GM12878 (cell line): ENCODE data around the gene ZNF687. TPM values are rescaled to one million over a fixed set of nuclear protein-coding genes. Genes with fewer than 3 reads are reported as not detected.
A peak's percentile ranks its signal among the peaks of the same experiment; 100 is the strongest.

Source experiments
- ASH2L ChIP-seq: fragments of 300-600, 200-600 bp; sonication (generic); IDR thresholded peaks from 2 replicates; pipeline ENCODE4 v1.6.1; 2017; ENCODE audit warnings: low read depth, mild to moderate bottlenecking, borderline replicate concordance
- BACH1 ChIP-seq: fragments of 450-650 bp; IDR thresholded peaks from 2 replicates; pipeline ENCODE4 v1.6.1; 2017; ENCODE audit warnings: mild to moderate bottlenecking, borderline replicate concordance
- BMI1 ChIP-seq: fragments of 450-650 bp; IDR thresholded peaks from 2 replicates; pipeline ENCODE4 v1.6.1; 2016; ENCODE audit warnings: mild to moderate bottlenecking, moderate library complexity, borderline replicate concordance
- CHD1 ChIP-seq: IDR thresholded peaks from 2 replicates; pipeline ENCODE4 v1.6.1; 2012; ENCODE audit warnings: low read depth, low read length, improper control_type of control experiment
- FOXM1 ChIP-seq: IDR thresholded peaks from 2 replicates; pipeline ENCODE4 v1.6.1; 2012; ENCODE audit warnings: low read depth, mild to moderate bottlenecking, inconsistent platforms, low read length, moderate library complexity
- IKZF1 ChIP-seq: fragments of 450-650 bp; conservative IDR thresholded peaks from 2 replicates; pipeline ENCODE4 v1.6.1; 2017; ENCODE audit warnings: antibody characterized with exemption, mild to moderate bottlenecking
- IKZF2 ChIP-seq, 2 experiments: fragments of 450-650 bp; IDR thresholded peaks; 2 replicates each; pipeline ENCODE4 v1.6.1; 2017; ENCODE audit warnings: mild to moderate bottlenecking in 2 of 2, moderate library complexity in 2 of 2
- MTA2 ChIP-seq: fragments of 450-650 bp; IDR thresholded peaks from 2 replicates; pipeline ENCODE4 v1.6.1; 2016; ENCODE audit warnings: low read depth, mild to moderate bottlenecking, moderate library complexity
- NRF1 ChIP-seq: conservative IDR thresholded peaks from 2 replicates; pipeline ENCODE4 v1.6.1; 2011; ENCODE audit warnings: mild to moderate bottlenecking, low read depth, low read length, improper control_type of control experiment
- SIX5 ChIP-seq: IDR thresholded peaks from 2 replicates; pipeline ENCODE4 v1.6.1; 2011; ENCODE audit warnings: mild to moderate bottlenecking, low read depth, low read length, moderate library complexity; ENCODE audit not compliant: severe bottlenecking
- SREBF1 ChIP-seq: IDR thresholded peaks from 2 replicates; pipeline ENCODE4 v1.6.1; 2012; ENCODE audit warnings: mild to moderate bottlenecking, low read length
- STAT1 ChIP-seq: fragments of 450-650 bp; conservative IDR thresholded peaks from 2 replicates; pipeline ENCODE4 v1.6.1; 2014; ENCODE audit warnings: antibody characterized with exemption, mild to moderate bottlenecking
- TCF3 ChIP-seq: IDR thresholded peaks from 2 replicates; pipeline ENCODE4 v1.6.1; 2012; ENCODE audit warnings: low read depth, mild to moderate bottlenecking, low read length, borderline replicate concordance; ENCODE audit not compliant: insufficient read depth
- TCF7 ChIP-seq: IDR thresholded peaks from 2 replicates; pipeline ENCODE4 v1.6.1; 2014; ENCODE audit warnings: antibody characterized with exemption, borderline replicate concordance
- ZBED1 ChIP-seq: IDR thresholded peaks from 2 replicates; pipeline ENCODE4 v1.6.1; 2016; ENCODE audit warnings: borderline replicate concordance
- ZNF274 ChIP-seq: IDR thresholded peaks from one replicate; pipeline ENCODE4 v1.8.0; 2011; ENCODE audit not compliant: insufficient read length, insufficient read depth
- ZNF384 ChIP-seq: IDR thresholded peaks from 2 replicates; pipeline ENCODE4 v1.6.1; 2012; ENCODE audit warnings: low read depth, mild to moderate bottlenecking, low read length, improper control_type of control experiment, borderline replicate concordance
- polyA plus RNA-seq, 11 experiments: library from polyadenylated mRNA; depleted of rRNA in 4 of 11; unstranded in 6 of 11; stranded (reverse) in 5 of 11; fragments of >200 nt; fragmentation: Nextera tagmentation in 4 of 11; fragmentation: Illumina TruSeq in 1 of 11; extraction: Ambion mirVana in 4 of 11; extraction: Trizol in 1 of 11; gene quantifications; 1 replicate in 1 of 11; 2 replicates in 10 of 11; pipeline versions ENCODE4 v1.2.1 to v1.2.3, GENCODE V29; 2011 to 2016; ENCODE audit warnings: inconsistent platforms in 2 of 11, missing spikeins in 2 of 11, low read depth in 1 of 11
- total RNA-seq, 4 experiments: library from RNA; depleted of rRNA in 3 of 4; stranded (reverse); fragments of >200 nt in 3 of 4; fragmentation: Illumina TruSeq in 1 of 4; extraction: Trizol in 1 of 4; gene quantifications; 2 replicates each; pipeline versions ENCODE4 v1.2.1 to v1.2.3, GENCODE V29; 2013 to 2021
- TF ChIP-seq, protein P1 (sequence below): fragments of 150-350 bp; IDR thresholded peaks from 2 replicates; pipeline ENCODE4 v1.6.1; 2014; ENCODE audit warnings: mild to moderate bottlenecking, low read depth, low read length
- TF ChIP-seq, protein P2 (sequence below): IDR thresholded peaks from 2 replicates; pipeline ENCODE4 v1.6.1; 2011; ENCODE audit warnings: low read depth, low read length, improper control_type of control experiment, borderline replicate concordance
- TF ChIP-seq, protein P3 (sequence below): fragments of 450-650 bp; IDR thresholded peaks from 2 replicates; pipeline ENCODE4 v1.6.1; 2017; ENCODE audit warnings: mild to moderate bottlenecking, moderate library complexity
- TF ChIP-seq, protein P4 (sequence below): IDR thresholded peaks from 2 replicates; pipeline ENCODE4 v1.6.1; 2011; ENCODE audit warnings: mild to moderate bottlenecking, low read depth, low read length, moderate library complexity; ENCODE audit not compliant: insufficient replicate concordance

Gene ZNF687
- total and polyA plus RNA-seq, 10 of the 15 experiments (the other 5 are each of a cell fraction or from before 2014, with no cell fraction given): 0.08 to 30.9 (median 9.9) TPM

DNA sequence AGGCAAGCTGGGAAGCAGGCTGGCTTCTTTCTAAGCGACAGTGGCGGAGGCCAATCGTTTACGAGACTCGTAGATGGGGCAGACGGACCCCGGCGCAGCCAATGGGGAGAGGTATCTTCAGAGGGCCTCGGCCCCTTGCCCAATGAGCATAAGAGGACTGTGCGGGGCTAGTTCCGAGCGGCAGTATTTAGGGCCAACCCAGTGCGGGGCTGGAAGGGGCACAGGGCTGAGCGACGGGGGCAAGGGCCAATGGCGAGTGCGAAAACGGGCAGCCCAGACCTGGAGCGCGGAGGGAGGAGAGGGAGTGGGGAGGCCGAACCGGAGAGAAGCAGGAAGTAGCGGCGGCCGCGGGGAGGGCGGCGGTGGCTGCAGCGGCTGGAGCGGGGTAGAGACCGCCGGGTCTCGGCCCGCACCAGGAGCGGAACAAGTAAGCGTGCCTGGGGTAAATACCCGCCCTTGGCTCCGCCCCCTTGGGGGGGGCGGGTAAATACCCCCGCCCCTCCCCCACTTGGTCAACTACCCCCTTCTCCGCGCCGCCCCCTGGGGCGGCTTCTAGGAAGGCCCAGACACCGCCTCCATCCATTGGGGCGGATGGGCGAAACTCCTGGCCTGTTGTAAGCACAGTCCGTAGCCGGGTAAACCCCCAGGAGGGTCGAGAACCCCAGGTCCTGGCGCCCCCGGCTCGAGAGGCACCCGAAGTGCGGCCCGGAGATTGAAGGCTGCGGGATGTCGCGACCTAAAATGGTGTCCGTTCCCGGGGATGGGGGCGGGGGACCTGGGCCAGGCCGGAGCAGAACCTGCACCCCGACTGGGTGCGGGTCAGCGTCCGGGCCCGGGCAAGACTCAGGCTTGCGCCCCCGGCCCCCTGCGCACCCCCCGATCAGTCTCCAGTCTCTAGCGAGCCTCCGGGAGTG lies at the start of gene ZNF687 (continued):
- TF ChIP-seq SIX5 (peak; percentile 21), NRF1 (peak; percentile 35; the same call in 1 of the 2 replicates), ZBED1 (no peak; the same call in 1 of the 2 replicates), ZNF384 (no peak), ASH2L (no peak; the same call in 1 of the 2 replicates), BMI1 (no peak), TCF3 (peak; percentile 99), STAT1 (no peak; the same call in 1 of the 2 replicates), SREBF1 (peak; percentile 7; the same call in 1 of the 2 replicates), IKZF2 (IDR thresholded peaks at IDR 0.05) (peak; percentile 8 to 34; a peak in 3 of 4 replicates), FOXM1 (no peak), CHD1 (no peak), MTA2 (peak; percentile 25; the same call in 1 of the 2 replicates), IKZF1 (0 out of 2 replicates have a peak, but pooled peaks have one; percentile 5), TCF7 (no peak), BACH1 (peak; percentile 19; the same call in 1 of the 2 replicates), ZNF274 (no peak)
- TF ChIP-seq, protein P1, sequence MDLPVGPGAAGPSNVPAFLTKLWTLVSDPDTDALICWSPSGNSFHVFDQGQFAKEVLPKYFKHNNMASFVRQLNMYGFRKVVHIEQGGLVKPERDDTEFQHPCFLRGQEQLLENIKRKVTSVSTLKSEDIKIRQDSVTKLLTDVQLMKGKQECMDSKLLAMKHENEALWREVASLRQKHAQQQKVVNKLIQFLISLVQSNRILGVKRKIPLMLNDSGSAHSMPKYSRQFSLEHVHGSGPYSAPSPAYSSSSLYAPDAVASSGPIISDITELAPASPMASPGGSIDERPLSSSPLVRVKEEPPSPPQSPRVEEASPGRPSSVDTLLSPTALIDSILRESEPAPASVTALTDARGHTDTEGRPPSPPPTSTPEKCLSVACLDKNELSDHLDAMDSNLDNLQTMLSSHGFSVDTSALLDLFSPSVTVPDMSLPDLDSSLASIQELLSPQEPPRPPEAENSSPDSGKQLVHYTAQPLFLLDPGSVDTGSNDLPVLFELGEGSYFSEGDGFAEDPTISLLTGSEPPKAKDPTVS: peak; percentile 37; the same call in 1 of the 2 replicates
- TF ChIP-seq, protein P2, sequence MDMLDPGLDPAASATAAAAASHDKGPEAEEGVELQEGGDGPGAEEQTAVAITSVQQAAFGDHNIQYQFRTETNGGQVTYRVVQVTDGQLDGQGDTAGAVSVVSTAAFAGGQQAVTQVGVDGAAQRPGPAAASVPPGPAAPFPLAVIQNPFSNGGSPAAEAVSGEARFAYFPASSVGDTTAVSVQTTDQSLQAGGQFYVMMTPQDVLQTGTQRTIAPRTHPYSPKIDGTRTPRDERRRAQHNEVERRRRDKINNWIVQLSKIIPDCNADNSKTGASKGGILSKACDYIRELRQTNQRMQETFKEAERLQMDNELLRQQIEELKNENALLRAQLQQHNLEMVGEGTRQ: no peak
- TF ChIP-seq, protein P3, sequence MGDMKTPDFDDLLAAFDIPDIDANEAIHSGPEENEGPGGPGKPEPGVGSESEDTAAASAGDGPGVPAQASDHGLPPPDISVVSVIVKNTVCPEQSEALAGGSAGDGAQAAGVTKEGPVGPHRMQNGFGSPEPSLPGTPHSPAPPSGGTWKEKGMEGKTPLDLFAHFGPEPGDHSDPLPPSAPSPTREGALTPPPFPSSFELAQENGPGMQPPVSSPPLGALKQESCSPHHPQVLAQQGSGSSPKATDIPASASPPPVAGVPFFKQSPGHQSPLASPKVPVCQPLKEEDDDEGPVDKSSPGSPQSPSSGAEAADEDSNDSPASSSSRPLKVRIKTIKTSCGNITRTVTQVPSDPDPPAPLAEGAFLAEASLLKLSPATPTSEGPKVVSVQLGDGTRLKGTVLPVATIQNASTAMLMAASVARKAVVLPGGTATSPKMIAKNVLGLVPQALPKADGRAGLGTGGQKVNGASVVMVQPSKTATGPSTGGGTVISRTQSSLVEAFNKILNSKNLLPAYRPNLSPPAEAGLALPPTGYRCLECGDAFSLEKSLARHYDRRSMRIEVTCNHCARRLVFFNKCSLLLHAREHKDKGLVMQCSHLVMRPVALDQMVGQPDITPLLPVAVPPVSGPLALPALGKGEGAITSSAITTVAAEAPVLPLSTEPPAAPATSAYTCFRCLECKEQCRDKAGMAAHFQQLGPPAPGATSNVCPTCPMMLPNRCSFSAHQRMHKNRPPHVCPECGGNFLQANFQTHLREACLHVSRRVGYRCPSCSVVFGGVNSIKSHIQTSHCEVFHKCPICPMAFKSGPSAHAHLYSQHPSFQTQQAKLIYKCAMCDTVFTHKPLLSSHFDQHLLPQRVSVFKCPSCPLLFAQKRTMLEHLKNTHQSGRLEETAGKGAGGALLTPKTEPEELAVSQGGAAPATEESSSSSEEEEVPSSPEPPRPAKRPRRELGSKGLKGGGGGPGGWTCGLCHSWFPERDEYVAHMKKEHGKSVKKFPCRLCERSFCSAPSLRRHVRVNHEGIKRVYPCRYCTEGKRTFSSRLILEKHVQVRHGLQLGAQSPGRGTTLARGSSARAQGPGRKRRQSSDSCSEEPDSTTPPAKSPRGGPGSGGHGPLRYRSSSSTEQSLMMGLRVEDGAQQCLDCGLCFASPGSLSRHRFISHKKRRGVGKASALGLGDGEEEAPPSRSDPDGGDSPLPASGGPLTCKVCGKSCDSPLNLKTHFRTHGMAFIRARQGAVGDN: no peak
- TF ChIP-seq, protein P4, sequence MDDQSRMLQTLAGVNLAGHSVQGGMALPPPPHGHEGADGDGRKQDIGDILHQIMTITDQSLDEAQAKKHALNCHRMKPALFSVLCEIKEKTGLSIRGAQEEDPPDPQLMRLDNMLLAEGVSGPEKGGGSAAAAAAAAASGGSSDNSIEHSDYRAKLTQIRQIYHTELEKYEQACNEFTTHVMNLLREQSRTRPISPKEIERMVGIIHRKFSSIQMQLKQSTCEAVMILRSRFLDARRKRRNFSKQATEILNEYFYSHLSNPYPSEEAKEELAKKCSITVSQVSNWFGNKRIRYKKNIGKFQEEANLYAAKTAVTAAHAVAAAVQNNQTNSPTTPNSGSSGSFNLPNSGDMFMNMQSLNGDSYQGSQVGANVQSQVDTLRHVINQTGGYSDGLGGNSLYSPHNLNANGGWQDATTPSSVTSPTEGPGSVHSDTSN: peak; percentile 98
